H7 (cell line): ENCODE measurements around the gene THBS2. TPM values are rescaled to one million over a fixed set of nuclear protein-coding genes. Genes with fewer than 3 reads are reported as not detected.

Experiments used
- DNase-seq: peaks from one replicate; pipeline ENCODE4 v3.0.0; 2012
- H3K27me3 ChIP-seq: 2 replicates; pipeline ENCODE4 v1.6.0; 2011; ENCODE audit warnings: mild to moderate bottlenecking, low read length; ENCODE audit not compliant: control insufficient read depth, insufficient read depth
- H3K36me3 ChIP-seq: replicated peaks from 2 replicates; pipeline ENCODE4 v1.5.1; 2011; ENCODE audit warnings: low read length; ENCODE audit not compliant: control insufficient read depth, insufficient read depth
- H3K4me3 ChIP-seq: 2 replicates; pipeline ENCODE4 v1.5.1; 2011; ENCODE audit warnings: low read depth, mild to moderate bottlenecking, control low read depth, low read length, moderate library complexity; ENCODE audit not compliant: insufficient read depth
- total RNA-seq: library from RNA; depleted of rRNA; stranded (reverse); fragments of >200 nt; shearing (Covaris generic); gene quantifications from 2 replicates; pipeline ENCODE4 v1.2.3, GENCODE V29; 2014

Gene THBS2
- total RNA-seq, 1 experiment from 2014 or later = 13.3 TPM

DNA sequence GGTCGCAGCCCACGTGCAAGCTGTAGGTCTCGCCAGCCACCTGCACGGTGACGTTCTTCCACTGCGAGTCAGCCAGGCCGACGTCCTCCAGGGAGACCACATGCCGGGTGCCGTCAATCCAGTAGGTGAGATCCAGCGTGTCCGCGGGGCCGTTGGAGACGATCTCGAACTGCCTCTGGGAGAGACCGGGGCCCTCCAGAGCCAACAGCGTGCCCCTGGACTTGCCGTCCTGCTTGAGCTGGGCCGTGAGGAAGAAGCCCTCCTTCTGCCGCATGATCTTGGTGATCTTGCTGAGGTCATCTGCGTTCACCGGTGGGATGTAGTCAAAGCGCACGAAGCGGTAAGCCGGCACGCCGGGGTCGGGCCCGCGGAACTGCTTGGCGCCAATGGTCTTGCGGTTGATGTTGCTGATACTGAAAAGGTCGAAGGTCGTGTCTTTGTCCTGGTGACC is 5.1 kb downstream of the THBS2 start:
- DNase-seq = no peak
- Histone ChIP-seq H3K36me3 (peaks cover 4% of the 10 kb centered on the region), H3K27me3 (peaks cover 3% of the 10 kb centered on the region), H3K4me3 (no peak overlapping the region)

DNA sequence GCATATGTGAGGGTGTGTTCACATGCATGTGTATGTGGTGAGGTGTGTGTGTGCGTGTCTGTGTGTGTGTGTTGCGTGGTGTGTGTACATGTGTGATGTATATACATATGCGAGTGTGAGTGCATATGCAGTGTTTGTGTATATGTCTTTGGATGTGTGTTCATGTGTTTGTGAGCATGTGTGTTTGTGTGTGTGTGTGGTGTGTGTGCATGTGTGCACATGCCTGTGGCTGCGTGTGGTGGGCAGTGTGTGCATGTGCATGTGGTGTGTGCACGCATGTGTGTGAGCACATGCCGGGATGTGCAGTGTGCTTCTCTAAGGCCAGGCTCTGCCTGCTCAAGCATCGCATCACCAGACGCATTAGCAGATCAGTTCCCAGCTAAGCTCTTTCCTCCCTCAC is 5.7 kb downstream of the THBS2 start:
- no peaks in the 10 kb centered on the region for H3K27me3 ChIP-seq
- no peak overlapping the region for H3K4me3 ChIP-seq
- DNase-seq = no peak
- H3K36me3 ChIP-seq = peaks cover 4% of the 10 kb centered on the region

DNA sequence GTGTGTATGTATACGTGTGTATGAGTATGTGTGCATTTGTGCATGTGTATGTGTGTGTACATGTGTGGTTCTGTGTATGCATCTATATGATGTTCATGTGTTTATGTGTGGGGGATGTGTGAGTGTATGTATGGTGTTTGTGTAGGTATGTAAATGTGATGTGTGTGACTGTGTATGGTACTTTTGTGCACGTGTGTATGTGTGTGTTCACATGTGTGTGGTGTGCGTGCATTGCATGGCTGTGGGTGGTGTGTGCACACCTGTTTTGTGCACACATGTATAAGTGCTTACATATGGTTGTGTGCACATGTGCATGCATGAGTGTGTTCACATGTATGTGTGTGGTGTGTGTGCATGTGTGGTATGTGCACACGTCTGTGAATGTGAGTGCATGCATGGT is 6.2 kb downstream of the THBS2 start:
- Histone ChIP-seq H3K27me3 (no peaks in the 10 kb centered on the region), H3K36me3 (peaks cover 4% of the 10 kb centered on the region), H3K4me3 (no peak overlapping the region)
- no peak for DNase-seq

DNA sequence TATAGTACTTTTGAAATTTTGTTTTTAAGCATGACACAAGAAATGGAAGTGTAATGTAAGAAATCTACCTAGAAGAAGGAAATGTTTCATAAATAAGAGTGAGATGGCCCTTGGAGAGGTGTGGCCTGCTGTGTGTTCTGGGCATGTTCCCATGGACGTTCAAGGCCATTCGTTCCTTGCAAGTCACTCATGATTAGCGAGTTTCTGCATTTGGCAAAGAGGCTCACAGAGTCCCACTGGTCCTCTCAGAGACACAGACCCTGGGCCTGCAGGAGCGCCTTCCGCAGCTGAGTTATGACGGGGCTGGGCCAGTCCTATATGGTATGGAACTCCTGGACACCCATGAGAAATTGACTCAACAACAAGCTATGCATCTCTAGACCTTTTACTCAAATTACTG is 7.2 kb downstream of the THBS2 start:
- Histone ChIP-seq H3K4me3 (no peak overlapping the region), H3K36me3 (peaks cover 4% of the 10 kb centered on the region), H3K27me3 (no peaks in the 10 kb centered on the region)
- DNase-seq = no peak

DNA sequence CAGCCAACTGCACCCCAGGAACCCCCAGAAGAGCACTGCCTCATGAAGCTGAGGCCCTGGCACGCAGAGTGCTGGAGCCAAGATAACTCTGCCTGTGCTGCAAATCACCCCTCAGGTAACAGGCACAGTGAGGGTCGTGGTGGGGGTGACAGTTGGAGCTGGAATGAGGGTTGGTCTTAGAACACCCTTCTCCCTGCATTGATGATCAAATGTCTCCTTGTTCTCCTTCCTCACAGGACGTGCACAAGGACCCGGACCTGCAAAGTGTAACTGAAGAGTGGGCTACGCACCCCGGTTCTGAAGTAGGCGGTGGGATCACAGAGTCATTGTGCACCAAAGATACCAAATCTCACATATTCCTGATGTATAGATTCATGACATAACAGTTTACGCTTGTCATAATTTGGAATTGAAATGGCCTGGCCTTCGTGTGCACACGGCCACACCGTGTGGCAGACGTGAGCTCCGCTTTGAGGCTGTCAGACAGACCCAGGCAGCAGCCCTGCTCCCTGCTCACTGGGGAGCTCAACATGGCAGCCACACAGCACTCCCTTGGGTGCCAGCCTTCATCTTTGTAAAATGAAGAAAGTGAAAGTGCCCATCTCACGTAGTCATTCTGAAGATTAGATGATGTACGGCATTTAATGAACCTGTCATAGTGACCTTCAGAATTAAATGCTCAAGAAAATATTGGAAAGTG is 8.8 kb downstream of the THBS2 start:
- no peaks in the 10 kb centered on the region for H3K27me3 ChIP-seq
- no peak overlapping the region for H3K4me3 ChIP-seq
- no peak for DNase-seq
- H3K36me3 ChIP-seq = peaks cover 4% of the 10 kb centered on the region

DNA sequence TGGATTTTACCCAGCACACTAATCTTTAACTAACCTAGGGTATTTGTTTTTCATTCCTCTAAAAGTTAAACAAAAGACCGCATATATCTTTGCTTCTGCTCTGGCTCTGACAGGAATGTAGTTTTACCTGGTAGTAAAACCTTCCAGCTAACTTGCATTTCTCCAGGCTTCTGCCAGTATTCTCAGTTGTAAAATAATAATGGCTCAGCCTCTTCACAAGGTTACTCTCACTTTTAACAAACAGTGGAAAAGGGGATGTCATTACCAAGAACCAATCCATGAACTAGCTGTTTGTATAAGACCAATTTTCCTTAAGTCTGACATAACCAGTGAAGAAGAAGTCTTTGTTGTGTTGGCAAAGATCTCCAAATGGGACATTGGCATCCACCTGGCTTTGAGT is 10.0 kb downstream of the THBS2 start:
- Histone ChIP-seq H3K36me3 (peaks cover 4% of the 10 kb centered on the region), H3K27me3 (no peaks in the 10 kb centered on the region), H3K4me3 (no peak overlapping the region)
- DNase-seq = no peak

DNA sequence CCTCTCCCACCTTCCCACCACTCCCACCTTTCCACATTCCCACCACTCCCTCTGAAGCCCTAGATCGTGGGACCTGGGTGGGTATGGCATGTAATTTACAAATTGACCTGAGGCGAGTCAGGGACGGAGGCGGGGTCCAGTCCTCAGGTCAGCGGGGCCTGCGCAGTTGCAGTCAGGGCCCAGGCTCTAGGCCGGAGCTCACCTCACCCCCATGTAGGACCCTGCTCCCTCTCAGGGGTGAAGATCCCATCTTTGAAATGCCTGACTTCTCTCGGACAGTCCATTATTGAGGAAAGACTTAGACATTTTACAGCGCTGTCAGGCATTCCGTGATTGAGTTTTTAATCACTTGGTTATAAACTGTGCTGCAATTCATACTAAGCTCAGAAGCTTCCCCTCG is 10.5 kb downstream of the THBS2 start:
- no peaks in the 10 kb centered on the region for H3K27me3 ChIP-seq
- DNase-seq = no peak
- H3K36me3 ChIP-seq = peaks cover 3% of the 10 kb centered on the region
- H3K4me3 ChIP-seq = no peak overlapping the region

DNA sequence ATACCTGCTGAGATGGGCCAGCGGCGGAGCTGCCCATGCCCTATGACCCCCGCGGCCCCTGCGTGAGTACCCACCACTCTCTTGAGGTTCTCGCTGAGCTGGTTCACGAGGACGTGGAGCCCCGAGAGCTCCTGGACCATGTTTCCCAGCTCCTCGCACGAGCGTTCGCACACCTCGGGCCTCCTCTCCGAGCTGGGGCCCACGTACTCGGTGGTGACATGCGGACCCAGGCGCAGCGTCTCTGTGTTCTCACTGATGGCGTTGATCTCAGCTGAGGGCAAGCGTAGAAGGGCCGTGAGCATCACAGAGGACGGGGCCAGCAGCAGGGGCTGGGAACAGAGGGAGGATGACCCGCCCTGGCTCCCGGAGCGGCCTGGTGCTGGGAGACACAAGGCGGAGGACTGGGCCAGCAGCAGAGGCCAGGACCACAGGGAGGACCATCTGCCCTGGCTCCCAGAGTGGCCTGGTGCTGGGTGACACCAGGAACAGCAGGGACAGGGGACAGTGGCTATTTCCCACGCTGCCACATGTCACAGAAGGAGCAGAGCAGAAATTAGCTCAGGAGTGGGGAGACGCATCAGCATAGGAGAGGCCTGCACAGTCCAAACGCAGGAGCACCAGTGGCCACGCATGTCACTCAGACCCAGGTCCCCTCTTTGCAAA is 11.8 kb downstream of the THBS2 start:
- DNase-seq = no peak
- no peaks in the 10 kb centered on the region for H3K36me3 ChIP-seq
- H3K27me3 ChIP-seq = no peaks in the 10 kb centered on the region
- no peak overlapping the region for H3K4me3 ChIP-seq

DNA sequence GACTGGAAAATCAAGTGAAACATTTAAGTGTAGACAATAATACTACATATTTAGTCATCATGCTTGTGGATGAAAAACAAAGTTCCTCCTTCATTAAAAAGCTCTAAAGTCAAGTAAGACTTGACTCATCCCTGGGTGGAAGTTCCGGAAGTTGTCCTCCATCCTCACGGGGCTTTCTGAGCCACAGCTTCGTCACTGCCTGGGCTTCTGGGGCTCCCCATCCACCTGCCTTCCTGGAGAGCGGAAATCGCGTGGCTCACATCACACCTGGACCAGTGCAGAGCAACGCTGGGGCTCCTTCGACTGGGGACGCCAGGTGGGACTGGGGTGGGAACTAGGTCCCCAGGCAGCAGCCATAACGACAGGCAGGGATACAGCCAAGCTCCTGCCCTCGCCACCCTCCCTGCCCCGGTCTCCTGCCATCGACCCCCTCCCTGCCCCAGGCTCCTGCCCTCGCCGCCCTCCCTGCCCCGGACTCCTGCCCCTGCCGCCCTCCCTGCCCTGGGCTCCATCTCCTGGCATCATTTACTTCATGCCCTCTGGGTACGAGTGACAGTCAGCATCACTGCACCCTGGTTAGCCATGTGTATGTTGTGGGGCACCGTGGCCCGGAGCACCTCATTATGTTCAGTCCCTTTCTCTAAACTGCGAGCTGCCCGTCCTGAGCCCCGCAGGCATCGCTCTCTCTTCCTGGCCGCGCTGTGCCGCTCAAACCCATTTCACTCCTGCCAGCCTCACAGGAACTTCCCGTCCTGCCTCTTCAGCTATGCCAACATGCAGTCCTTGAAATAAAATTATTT is 12.9 kb downstream of the THBS2 start:
- Histone ChIP-seq H3K36me3 (no peaks in the 10 kb centered on the region), H3K27me3 (no peaks in the 10 kb centered on the region), H3K4me3 (no peak overlapping the region)
- no peak for DNase-seq

DNA sequence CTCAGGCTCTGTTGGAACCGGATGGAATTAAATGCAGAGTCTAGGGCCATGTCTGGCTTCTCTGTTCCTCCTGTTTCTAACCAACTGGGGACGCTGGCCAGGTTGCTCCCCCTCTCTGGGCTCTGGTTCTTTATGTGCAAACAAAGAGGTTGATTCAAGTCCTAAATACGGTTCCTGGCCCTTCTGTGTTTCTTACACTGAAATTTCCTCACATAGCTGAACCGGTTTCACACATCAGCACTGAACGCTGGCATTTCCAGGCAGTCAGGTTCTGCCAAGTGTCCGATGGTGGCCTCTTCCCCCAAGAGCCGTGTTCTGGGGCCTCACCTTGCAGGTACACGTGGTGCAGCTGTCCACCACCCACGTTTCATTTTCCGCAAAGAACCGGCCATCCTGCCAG is 13.5 kb downstream of the THBS2 start:
- H3K27me3 ChIP-seq = no peaks in the 10 kb centered on the region
- H3K4me3 ChIP-seq = no peak overlapping the region
- DNase-seq = no peak
- no peaks in the 10 kb centered on the region for H3K36me3 ChIP-seq

DNA sequence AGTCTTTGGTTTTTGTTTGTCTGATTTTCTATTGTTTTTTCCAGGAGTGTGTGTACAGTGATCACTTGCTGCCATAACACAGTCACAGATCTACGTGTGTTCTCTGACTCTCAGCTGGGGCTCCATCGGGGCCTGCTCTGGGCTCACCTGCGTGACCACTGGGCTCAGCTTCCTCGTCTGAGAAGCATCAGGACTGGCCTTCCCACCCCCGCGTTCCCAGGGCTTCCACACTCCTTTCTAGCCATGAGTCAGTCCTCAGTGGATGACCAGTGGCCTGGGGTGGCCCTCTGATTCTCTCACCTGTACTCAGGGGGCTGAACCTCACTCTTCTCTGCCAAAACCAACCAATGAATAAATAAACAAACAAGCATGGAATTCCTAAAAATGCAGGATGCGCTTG is 14.5 kb downstream of the THBS2 start:
- no peak overlapping the region for H3K4me3 ChIP-seq
- no peaks in the 10 kb centered on the region for H3K36me3 ChIP-seq

DNA sequence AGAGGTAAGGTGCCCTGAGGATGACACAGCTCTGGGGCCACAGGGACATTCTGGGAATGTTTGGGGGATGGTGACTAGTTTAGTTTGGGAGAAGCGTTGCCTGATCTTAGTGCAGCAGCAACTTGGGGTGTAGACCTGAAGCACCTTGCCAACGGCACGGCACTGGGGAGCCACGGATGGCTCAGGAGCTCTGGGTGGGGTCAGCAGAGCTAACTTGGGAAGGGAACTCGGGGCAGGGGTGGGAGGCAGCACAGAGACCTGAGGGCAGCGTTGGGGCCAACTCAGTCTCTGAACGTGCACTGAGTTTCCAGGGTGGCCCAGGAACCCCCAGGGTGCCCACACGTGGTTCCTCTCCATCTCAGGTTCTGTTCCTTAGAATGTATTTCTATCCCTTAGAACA is 14.9 kb downstream of the THBS2 start:
- Histone ChIP-seq H3K36me3 (no peaks in the 10 kb centered on the region), H3K27me3 (no peaks in the 10 kb centered on the region), H3K4me3 (no peak overlapping the region)
- DNase-seq = no peak

More for the DNA sequence above, 14.5 kb downstream of the THBS2 start:
- DNase-seq = no peak
- H3K27me3 ChIP-seq = no peaks in the 10 kb centered on the region

DNA sequence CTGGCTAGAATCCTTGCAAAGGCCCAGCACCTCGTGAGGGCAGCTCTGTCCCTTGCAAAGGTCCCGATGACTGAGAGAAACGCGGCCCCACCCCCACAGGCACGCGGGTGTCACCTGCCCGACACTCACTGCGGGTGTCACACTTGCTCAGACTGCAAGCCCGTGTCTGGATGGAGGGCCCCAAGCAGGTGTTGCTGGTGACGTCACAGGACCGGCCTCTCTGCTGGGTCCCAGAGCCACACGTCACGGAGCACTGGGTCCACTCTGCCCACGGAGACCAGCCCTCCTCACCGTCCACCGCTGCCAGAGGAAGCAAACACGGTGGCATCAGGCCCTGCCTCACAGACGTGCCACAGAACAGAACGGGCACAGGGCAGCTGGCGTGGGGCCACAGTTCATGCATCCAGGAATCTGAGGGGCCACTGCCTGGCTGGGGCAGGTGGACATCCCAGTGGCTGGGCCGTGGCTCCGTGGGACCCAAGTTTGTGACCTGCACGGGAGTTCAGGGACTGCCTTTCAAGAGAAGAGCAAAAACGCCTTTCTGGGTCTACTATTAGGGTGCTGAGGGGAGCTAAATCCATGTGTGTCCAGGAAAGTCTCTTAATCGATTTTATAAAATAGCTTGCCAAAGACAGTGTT is 16.0 kb downstream of the THBS2 start:
- no peak for DNase-seq
- Histone ChIP-seq H3K36me3 (no peaks in the 10 kb centered on the region), H3K4me3 (no peak overlapping the region), H3K27me3 (no peaks in the 10 kb centered on the region)

DNA sequence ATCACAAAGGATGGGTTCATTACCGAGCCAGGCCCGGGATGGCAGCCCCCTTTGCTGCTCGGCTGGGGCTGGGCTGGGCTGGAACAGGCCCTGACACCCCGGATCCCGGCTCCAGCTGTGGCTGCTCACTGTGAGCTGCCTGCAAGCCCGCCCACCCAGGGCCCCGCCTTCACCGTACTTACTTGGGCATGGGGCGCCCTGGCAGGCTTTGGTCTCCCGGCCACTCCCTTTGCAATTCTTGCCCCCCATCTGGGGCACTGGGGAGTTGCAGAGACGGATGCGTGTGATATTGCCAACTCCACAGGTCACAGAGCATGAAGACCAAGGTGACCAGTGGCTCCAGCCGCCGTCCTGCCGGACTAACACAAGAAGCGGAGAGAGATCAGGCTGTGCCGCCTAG is 16.7 kb downstream of the THBS2 start:
- Histone ChIP-seq H3K4me3 (no peak overlapping the region), H3K27me3 (no peaks in the 10 kb centered on the region), H3K36me3 (no peaks in the 10 kb centered on the region)
- no peak for DNase-seq
